ENCODE data around the gene E2F3. TPM values are rescaled to one million over a fixed set of nuclear protein-coding genes. Genes with fewer than 3 reads are reported as not detected.

Gene E2F3
- total RNA-seq, 1 donor from 2014 or later = 3.5 TPM

DNA sequence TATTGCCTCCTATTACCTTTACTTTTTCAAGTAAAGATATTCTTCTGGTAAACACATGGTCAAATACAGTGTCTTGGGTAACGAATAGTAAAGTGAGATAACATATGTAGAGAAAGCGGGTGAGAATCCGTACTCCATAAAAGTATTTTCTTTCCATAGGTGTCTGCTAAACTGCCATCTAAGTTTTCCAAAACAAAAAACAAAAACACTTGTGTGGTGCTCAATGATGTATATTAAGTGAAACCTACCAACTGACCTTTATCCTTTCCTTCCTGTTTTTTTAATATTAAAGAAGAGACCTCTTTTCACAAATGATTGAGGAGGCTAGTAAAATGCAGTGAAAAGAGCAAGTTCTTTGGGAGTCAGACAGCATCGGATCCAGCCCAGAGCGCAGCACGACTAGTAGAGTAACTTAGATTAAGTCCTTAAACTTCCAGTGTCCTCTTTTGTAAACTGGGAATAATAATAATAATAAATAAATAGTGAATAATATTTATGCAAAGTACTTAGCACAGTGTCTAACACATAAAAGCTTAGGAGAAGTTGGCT, 132.1 kb downstream of the E2F3 start:
- no peak for DNase-seq (ENCODE audit: low read depth in 2 of 2)

DNA sequence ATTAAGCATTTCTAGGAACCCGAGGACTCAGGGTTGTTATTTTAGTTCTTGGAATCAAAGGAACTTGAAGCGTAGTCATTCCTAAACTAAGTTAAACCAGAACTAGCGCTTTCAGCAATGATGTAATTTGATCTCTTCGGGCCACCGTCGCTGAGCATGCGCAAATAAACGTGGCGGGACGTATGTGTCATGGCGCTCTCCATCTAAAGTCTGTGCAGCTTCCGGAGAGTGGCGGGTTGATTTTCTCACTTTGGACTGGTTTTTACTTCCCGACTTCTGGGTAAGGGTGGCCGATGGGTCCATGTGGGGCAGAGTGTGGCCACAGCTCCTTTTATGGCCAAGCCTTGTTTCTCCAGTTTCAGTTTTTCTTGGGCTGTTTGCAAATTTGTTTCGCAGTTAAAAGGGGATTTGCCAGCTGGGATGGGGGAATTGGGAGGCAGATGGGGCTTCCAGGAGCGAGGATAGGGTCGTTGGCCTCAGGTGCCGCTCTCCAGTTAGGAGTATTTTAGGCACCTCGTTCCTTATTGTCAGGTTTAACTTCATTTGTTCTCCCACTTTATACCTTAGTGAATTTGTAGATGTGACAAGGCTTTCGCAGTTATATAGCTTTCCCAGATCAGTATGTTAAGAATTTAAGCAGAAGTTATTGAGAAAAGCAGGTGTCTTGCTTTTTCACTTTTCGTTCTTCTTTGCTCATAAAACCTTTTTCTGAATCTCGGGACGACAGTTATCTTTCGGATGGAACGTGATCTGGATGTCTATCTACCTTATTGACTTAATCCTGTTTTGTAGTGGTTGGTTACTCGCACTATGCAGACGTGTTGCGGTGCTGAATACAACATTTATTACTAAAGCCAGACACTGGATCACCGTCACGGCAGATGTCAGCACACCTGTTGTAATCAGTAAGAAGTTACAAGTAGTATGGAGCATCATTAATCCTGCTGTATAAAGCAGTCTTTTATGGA, 132.9 kb downstream of the E2F3 start, which contains the start of gene CDKAL1:
Gene CDKAL1 (plus strand): TSS at position 163 of the 968 bp plus-strand sequence. CDS start 11,894 bp downstream, outside the sequence.
- peak; percentile 88 to 92 for DNase-seq (ENCODE audit: low read depth in 2 of 2)

DNA sequence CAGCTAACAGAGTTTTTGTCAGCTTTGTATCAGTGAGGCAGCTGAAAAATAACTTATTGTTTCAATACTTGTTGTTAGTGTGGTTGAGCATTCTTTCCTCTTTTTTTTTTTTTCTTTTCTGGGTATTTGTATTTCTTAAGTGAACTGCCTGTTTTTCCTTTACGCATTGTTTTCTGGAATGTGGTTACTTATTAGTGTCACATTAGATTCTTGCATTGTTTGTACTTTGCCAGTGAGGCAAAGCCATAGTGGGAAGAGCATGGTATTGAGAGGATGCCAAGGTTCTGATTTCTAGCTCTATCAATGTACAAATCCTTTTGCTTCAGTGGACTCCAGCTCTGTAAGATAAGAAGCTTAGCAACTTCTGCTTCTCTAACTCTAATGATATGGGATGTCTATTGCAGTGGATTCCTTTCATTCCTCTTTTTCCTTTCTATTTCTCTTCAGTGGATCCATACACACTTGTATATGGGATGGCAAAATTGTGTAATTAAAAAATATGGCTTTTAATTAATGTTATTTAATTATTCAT, 136.5 kb downstream of the E2F3 start:
- no peak for DNase-seq (ENCODE audit: low read depth in 2 of 2)

DNA sequence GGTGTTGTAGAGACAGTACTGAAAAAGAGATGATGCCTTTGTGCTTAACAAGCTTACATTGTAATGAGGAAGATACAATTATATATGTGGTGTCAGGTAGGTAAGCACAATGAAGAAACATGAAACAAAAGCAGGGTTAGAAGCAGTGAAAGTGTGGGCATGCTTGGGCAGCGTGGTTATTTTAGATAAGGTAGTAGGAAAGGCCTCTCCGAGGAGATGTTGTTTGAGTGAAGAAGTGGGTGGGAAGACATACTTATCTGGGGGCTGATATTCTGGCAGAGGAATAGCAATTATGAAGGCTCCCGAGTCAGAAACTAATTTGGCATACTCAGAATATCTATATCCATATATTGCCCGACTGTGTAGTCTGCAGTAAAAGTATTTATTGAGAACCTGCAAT, 137.2 kb downstream of the E2F3 start:
- no peak for DNase-seq (ENCODE audit: low read depth in 2 of 2)

DNA sequence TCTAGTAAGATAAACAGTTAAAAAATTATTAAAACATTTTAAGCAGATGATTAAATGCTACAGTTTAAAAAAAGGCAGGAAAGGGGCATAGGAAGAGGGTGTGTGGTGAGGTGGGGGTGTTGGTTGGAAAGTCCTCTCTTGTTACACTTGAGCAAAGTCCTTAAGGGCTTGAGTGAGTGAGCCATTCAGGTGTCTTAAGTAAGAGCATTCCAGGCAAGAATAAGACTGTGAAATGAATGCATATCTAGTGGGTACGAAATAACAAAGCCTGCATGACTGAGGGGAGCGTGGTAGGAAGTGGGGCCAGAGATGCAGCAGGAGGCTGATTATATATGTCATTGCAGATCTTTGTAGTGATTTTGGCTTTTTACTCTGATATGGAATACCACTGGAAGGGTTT, 137.7 kb downstream of the E2F3 start:
- DNase-seq (ENCODE audit: low read depth in 2 of 2) = no peak

DNA sequence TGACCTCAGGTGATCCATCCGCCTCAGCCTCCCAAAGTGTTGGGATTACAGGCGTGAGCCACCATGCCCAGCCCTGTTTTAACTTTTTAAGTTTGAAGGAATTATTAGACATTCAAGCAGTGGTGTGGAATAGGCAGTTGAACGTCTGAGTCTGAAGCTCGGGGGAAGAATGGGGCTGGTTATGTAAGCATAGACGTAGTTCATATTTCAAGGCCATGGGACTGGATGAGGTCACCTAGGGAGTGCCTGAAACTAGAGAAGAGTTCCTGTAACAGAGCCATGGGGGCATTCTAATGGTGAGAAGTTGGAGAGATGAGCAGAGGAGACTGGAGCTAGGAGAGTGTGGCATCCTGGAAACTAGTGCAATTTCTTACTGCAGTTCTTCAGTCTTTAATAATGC, 139.0 kb downstream of the E2F3 start:
- DNase-seq (ENCODE audit: low read depth in 2 of 2) = no peak

DNA sequence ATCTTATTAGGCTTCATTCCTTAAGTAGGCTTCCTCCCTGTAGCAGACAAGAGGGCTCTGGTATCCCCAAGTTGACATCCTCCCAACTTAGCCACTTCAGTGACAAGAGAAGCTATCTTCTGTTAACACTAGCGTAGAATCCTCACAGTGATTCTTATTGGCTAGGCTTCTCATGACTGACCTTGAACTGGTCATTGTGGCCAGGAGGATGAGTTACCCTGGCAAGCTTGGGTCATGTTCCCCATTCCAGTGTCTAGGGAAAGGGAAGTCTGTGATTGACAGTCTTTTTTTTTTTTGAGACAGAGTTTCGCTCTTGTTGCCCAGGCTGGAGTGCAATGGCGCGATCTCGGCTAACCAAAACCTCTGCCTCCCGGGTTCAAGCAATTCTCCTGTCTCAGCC, 139.7 kb downstream of the E2F3 start:
- no peak for DNase-seq (ENCODE audit: low read depth in 2 of 2)

DNA sequence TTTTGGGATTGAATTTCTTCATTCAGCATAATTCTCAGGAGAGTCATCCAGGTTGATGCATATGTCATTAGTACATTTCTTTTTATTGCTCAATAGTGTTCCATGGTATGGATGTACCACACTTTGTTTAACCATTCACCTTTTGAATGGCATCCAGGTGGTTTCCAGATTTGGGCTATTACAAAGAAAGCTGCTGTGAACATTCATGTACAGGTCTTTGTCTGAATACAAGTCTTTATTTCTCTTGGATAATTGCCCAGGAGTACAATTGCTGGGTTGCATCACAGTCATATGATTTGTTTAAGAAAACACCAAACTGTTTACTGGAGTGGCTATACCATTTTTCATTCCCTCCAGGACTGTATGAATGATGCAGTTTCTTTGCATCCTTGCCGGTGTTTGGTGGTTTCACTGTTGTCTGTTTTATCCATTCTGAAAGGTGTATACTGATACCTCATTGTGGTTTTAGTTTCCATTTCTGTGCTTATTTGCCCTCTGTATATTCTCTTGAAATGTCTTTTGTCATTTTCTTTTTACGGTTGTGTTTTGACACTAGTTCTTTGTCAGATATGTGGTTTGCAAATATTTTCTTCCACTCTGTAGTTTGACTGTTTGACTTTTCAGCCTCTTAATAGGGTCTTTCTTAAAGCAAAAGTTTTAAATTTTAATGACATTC, 141.4 kb downstream of the E2F3 start:
- peak; percentile 92 to 97 for DNase-seq (ENCODE audit: low read depth in 2 of 2)

Other genes starting within 250 kb of the E2F3 start
- 14.8 and 35.7 TPM in 2 replicates for gene MBOAT1, start 189.4 kb upstream of the E2F3 start, total RNA-seq
- 15.3 and 17.8 TPM in 2 replicates for gene CDKAL1, start 132.6 kb downstream of the E2F3 start, total RNA-seq

Measured in dermis microvascular lymphatic vessel endothelial cell (primary cell).